Esophagus muscularis mucosa (tissue), 4 donors: ENCODE results near the gene UBE2I. TPM values are rescaled to one million over a fixed set of nuclear protein-coding genes. Genes with fewer than 3 reads are reported as not detected.

Experiments used
- DNase-seq: peaks from one replicate; pipeline ENCODE4 v3.0.0-alpha.2; 2017; ENCODE audit errors: extremely low spot score
- H3K27ac ChIP-seq, 4 donors: fragments of 200-600 bp; sonication (generic); replicated peaks in 1 of 4; 1 replicate in 3 of 4; 2 replicates in 1 of 4; pipeline ENCODE4 v1.5.1; 2016 to 2019; ENCODE audit warnings: mild to moderate bottlenecking in 1 of 4
- H3K27me3 ChIP-seq, 4 donors: fragments of 200-600 bp; sonication (generic); one replicate each; pipeline versions ENCODE4 v1.5.1 to v1.6.0; 2016 to 2019
- H3K36me3 ChIP-seq, 4 donors: fragments of 200-600 bp; sonication (generic); one replicate each; pipeline ENCODE4 v1.5.1; 2016 to 2019
- H3K4me1 ChIP-seq, 4 donors: fragments of 200-600 bp; sonication (generic); one replicate each; pipeline ENCODE4 v1.5.1; 2016 to 2019
- H3K4me3 ChIP-seq, 4 donors: fragments of 200-600 bp; sonication (generic); 1 replicate in 2 of 4; 2 replicates in 2 of 4; pipeline ENCODE4 v1.5.1; 2016 to 2019; ENCODE audit warnings: mild to moderate bottlenecking in 4 of 4, moderate library complexity in 1 of 4
- H3K9me3 ChIP-seq, 4 donors: fragments of 200-600 bp; sonication (generic); 1 replicate in 3 of 4; 2 replicates in 1 of 4; pipeline ENCODE4 v1.5.1; 2016 to 2019
- CTCF ChIP-seq, 3 experiments: fragments of 200-600 bp in 2 of 3; fragments of 450-650 bp in 1 of 3; sonication (generic) in 2 of 3; IDR thresholded peaks; one replicate each; pipeline ENCODE4 v1.5.1; 2017 to 2019; ENCODE audit warnings: antibody characterized with exemption in 3 of 3, mild to moderate bottlenecking in 2 of 3, moderate library complexity in 1 of 3
- EP300 ChIP-seq: sonication (generic); formaldehyde crosslinking; IDR thresholded peaks from one replicate; pipeline ENCODE4 v1.6.1; 2017; ENCODE audit warnings: antibody characterized with exemption
- POLR2A ChIP-seq: fragments of 450-650 bp; IDR thresholded peaks from one replicate; pipeline ENCODE4 v1.6.1; 2017; ENCODE audit warnings: antibody characterized with exemption, moderate library complexity, mild to moderate bottlenecking, low read depth
- POLR2AphosphoS5 ChIP-seq, 2 donors: sonication (generic); formaldehyde crosslinking; IDR thresholded peaks; one replicate each; pipeline ENCODE4 v1.6.1; 2017; ENCODE audit warnings: antibody characterized with exemption in 2 of 2
- WGBS: methylation state at CpG from one replicate; pipeline ENCODE4 v1.1.5; 2018; 5-methylcytosine and 5-hydroxymethylcytosine counted together
- intact Hi-C: fragments of 100-400 bp; cut with DNase I; formaldehyde crosslinking; loops from one replicate; pipeline ENCODE4 v1.15.1; 2023
- total RNA-seq, 4 donors: library from RNA; depleted of rRNA; stranded (reverse); fragments of >200 nt; gene quantifications; one replicate each; pipeline versions ENCODE4 v1.1.0 to v1.2.1, GENCODE V29; 2016

Gene UBE2I
- total RNA-seq, 4 donors from 2014 or later: 42.8 to 70.5 (median 63.9) TPM

DNA sequence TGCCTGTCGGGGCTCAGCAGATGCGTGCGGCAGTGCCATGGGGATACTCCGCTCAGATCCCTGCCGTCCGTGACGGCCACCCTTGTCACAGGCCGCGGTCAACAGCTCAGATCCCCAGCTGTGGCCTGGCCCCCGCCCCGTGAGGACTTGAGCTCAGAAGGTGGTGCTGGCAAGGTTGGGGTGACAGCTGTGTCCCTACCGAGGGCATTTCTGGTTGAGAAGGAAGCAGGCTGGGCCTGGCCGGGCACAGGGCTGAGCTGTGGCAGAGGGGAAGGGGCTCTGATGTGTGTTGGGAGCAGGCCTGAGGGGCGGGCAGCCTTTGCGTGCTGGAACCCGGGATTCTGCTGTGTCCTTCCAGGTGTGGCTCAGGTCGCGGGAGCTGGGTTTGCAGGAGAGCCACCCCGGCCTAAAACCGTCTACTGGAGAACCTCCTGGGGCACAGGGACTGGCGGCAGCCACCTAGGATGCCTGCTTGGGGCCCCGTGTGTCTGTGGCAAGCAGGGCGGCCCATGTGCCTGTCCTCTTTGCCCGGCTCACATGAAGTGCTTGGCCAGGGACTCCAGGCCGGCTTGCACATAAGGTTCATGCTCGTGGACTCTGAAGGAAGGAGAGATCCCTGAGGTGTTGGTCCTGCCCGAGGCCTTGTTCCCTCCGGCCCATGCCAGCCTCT lies 5.1 kb downstream of the UBE2I start:
- intact Hi-C loops: no loop called here
- 88% methylated on average over 13 of the region's 28 CpGs for WGBS
- no peaks in the 10 kb centered on the region for H3K27me3 ChIP-seq
- peaks cover 56 to 69% (median 61%) of the 10 kb centered on the region in 4 donors for H3K36me3 ChIP-seq
- peaks cover 37 to 56% (median 44%) of the 10 kb centered on the region in 4 donors for H3K4me1 ChIP-seq
- no peaks in the 10 kb centered on the region for H3K9me3 ChIP-seq
- H3K27ac ChIP-seq: no peak overlapping the region
- no peak for DNase-seq
- H3K4me3 ChIP-seq: no peak overlapping the region
- TF ChIP-seq CTCF (IDR thresholded peaks at IDR 0.05) (no peak), POLR2AphosphoS5 (IDR thresholded peaks at IDR 0.05) (no peak), EP300 (no peak), POLR2A (no peak)

DNA sequence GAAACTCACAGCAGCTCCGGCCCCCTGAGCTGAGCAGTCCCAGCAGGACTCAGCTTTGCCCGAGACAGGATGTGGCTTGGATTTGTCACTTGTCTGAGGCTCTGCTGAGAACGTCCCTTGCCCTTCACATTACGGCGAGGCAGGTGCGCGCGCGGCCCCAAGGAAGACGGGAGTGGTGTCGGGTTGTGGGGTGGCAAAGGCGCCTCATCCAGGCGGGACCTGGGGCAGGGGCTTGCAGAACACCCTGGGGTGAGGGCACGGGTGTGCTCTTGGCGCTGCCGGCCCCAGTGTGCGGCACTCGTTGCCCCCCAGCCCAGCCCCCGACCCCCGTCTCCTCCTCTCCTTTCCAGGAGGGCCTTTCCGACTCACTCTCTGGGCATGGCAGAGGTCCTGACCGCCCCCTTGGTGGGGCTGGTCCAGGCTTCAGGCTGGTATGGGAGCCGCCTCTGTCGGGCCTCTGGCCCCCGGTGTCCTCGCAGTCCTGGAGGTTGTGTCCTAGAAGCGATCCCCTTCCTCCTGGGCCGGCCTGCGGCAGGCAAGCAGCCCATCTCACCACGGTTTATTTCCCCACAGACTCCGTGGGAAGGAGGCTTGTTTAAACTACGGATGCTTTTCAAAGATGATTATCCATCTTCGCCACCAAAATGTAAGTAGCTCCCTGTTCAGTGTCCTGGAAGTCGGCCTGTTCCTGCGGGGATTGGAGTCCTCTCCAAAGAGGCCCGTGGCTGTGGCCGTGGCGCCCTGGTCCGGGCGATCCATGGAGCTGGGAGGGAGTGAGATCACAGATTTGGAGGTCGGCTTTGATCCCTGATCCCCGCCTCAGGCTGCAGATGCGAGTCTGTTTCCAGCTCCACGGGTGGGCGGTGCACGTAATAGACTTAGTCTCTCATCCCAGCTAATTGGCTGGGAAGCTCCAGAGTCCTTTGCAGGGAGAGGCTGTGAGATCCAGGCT lies 5.9 kb downstream of the UBE2I start:
- intact Hi-C loops: no loop called here
- Histone ChIP-seq H3K4me3 (no peak overlapping the region), H3K27me3 (no peaks in the 10 kb centered on the region), H3K27ac (no peak overlapping the region), H3K4me1 (peaks cover 36 to 53% (median 43%) of the 10 kb centered on the region in 4 donors), H3K9me3 (no peaks in the 10 kb centered on the region), H3K36me3 (peaks cover 65 to 78% (median 70%) of the 10 kb centered on the region in 4 donors)
- DNase-seq: no peak
- 87% methylated on average over 31 of the region's 46 CpGs for WGBS
- TF ChIP-seq POLR2A: no peak
- no peak for TF ChIP-seq EP300
- no peak for TF ChIP-seq CTCF (IDR thresholded peaks at IDR 0.05)
- no peak for TF ChIP-seq POLR2AphosphoS5 (IDR thresholded peaks at IDR 0.05)

DNA sequence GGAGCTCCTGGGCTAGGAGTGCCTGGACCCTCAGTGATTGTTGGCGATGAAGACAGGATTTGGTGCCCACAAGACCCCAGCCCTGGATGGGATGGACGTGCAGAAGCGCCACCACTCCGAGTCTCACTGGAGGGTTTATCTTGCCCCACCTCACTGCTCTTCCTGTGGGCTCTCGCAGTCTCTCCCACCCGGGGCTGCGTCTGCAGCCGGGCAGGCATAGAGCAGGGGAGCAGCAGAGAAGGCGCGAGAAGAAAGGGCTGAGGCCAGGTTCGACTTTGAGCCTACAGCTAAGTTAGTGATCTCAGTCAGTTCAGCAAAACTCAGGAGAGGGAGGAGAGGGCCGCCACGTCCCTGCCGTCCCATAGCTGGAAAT lies 6.6 kb downstream of the UBE2I start:
- H3K4me3 ChIP-seq: no peak overlapping the region
- 92% methylated on average over 9 of the region's 14 CpGs for WGBS
- H3K4me1 ChIP-seq: peaks cover 30 to 47% (median 36%) of the 10 kb centered on the region in 4 donors
- no peak for DNase-seq
- H3K27me3 ChIP-seq: no peaks in the 10 kb centered on the region
- TF ChIP-seq CTCF (IDR thresholded peaks at IDR 0.05) (no peak), EP300 (no peak), POLR2A (no peak), POLR2AphosphoS5 (IDR thresholded peaks at IDR 0.05) (no peak)
- no peaks in the 10 kb centered on the region for H3K9me3 ChIP-seq
- no peak overlapping the region for H3K27ac ChIP-seq
- intact Hi-C loops: no loop called here
- peaks cover 71 to 84% (median 76%) of the 10 kb centered on the region in 4 donors for H3K36me3 ChIP-seq

DNA sequence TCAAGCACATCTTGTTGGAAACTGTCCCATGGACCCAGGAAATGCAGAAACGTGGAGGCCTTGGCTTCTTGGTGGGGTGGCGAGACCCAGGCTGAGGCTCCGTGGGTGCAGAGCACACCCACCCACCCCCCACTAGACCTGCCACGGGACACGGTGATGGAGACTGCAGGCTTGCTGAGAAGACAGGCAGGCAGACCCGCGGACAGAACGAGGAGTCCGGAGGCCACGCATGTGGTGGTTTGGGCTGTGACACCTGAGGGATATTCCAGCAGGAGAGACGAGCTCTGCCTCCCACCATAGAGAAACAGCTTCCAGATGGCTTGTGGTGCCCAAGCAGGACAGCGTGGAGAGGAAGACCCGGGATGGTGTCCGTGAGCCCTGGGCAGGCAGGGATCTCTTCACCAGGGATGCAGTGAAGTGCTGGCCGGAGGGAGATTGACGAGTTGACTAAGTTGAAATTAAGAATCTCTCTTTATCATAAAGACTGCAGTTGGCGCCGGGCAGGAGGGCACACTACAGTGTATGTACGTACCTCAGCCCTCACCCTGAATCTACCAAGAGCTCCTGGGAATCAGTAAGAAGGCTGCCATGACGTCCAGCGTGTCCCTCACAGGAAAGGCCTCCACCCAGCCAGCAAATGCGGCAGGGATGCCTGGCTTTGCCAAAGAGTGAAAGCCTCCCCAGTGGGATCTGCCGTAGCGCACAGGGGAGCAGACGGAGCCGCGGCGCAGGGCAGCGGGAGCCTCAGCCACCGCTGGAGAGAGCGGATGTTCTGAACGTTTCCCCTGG lies 8.2 kb downstream of the UBE2I start:
- no peak for DNase-seq
- Histone ChIP-seq H3K4me1 (peaks cover 13 to 30% (median 20%) of the 10 kb centered on the region in 4 donors), H3K27me3 (no peaks in the 10 kb centered on the region), H3K27ac (no peak overlapping the region), H3K36me3 (peaks cover 80 to 97% (median 92%) of the 10 kb centered on the region in 4 donors), H3K4me3 (no peak overlapping the region), H3K9me3 (no peaks in the 10 kb centered on the region)
- intact Hi-C loops: no loop called here
- TF ChIP-seq EP300 (no peak), POLR2A (no peak), CTCF (IDR thresholded peaks at IDR 0.05) (no peak), POLR2AphosphoS5 (IDR thresholded peaks at IDR 0.05) (no peak)
- WGBS: 87% methylated on average over 18 of the region's 32 CpGs
